GM18907 (cell line): ENCODE data around the gene PRCD.

Experiments used
- ATAC-seq: cut with Tn5 transposase; IDR thresholded peaks from one replicate; pipeline ENCODE4 v1.9.1; 2021; ENCODE audit warnings: mild to moderate bottlenecking, moderate library complexity; ENCODE audit not compliant: unreplicated experiment

The PRCD gene

GRCh38 chr17:76588182-76588581 lies 48.3 kb downstream of the PRCD start:
- no peak for ATAC-seq

- no peak for ATAC-seq
Measured at GRCh38 chr17:76593384-76593826, 53.6 kb downstream of the PRCD start.

- no peak for ATAC-seq
Measured at GRCh38 chr17:76593959-76594358, 54.1 kb downstream of the PRCD start.

GRCh38 chr17:76594690-76595089 lies 54.8 kb downstream of the PRCD start:
- no peak for ATAC-seq
